Naive thymus-derived CD4-positive, alpha-beta T cell (primary cell): Measurements from ENCODE around the gene HDAC1. TPM values are rescaled to one million over a fixed set of nuclear protein-coding genes. Genes with fewer than 3 reads are reported as not detected.
A peak's percentile ranks its signal among the peaks of the same experiment; 100 is the strongest.

ENCODE experiments used
- ATAC-seq: fragments of 150-1000 bp; cut with Tn5 transposase; 2 replicates; pipeline ENCODE4 v1.10.0; 2021; ENCODE audit warnings: mild to moderate bottlenecking, moderate library complexity
- CTCF ChIA-PET: fragments of 350-600 bp; sonication (Branson Sonifier 250); formaldehyde crosslinking; loops from one replicate; lab custom pipeline; 2021; ENCODE audit warnings: antibody characterized with exemption; lab: Charles Lee
- POLR2A ChIA-PET: fragments of 350-600 bp; sonication (Branson Sonifier 250); formaldehyde crosslinking; loops from one replicate; lab custom pipeline; 2021; ENCODE audit warnings: antibody characterized with exemption, inconsistent platforms; lab: Charles Lee
- DNase-seq, 9 donors: peaks; one replicate each; pipeline versions ENCODE4 v3.0.0 to v3.0.0-alpha.2; 2020 to 2022; ENCODE audit warnings: mixed read lengths in 1 of 9
- H3K27ac ChIP-seq: one replicate; pipeline ENCODE4 v1.7.0; 2013; ENCODE audit warnings: mild to moderate bottlenecking, low read depth, low read length, moderate library complexity
- H3K27me3 ChIP-seq, 2 donors: one replicate each; pipeline ENCODE4 v1.7.0; 2013; ENCODE audit warnings: low read length in 2 of 2, mild to moderate bottlenecking in 2 of 2, moderate library complexity in 2 of 2; ENCODE audit not compliant: control insufficient read depth in 2 of 2, insufficient read depth in 2 of 2
- H3K36me3 ChIP-seq, 3 experiments: 1 replicate in 2 of 3; 2 replicates in 1 of 3; pipeline ENCODE4 v1.7.0; 2013; ENCODE audit warnings: low read length in 3 of 3, mild to moderate bottlenecking in 3 of 3, moderate library complexity in 1 of 3; ENCODE audit not compliant: insufficient read depth in 3 of 3, control insufficient read depth in 2 of 3
- H3K4me1 ChIP-seq, 2 donors: one replicate each; pipeline ENCODE4 v1.7.0; 2013; ENCODE audit warnings: low read length in 2 of 2, mild to moderate bottlenecking in 2 of 2, moderate library complexity in 1 of 2; ENCODE audit not compliant: control insufficient read depth in 2 of 2, insufficient read depth in 2 of 2
- H3K4me3 ChIP-seq: 2 replicates; pipeline ENCODE4 v1.7.0; 2013; ENCODE audit warnings: mild to moderate bottlenecking, low read length
- H3K9me3 ChIP-seq, 3 experiments: 1 replicate in 2 of 3; 2 replicates in 1 of 3; pipeline ENCODE4 v1.7.0; 2013; ENCODE audit warnings: low read length in 3 of 3; ENCODE audit not compliant: control insufficient read depth in 2 of 3
- H3K27ac Mint-ChIP-seq, 9 donors: one replicate each; pipeline ENCODE4 v1.8.0; 2020 to 2022; ENCODE audit warnings: mixed read lengths in 9 of 9, mild to moderate bottlenecking in 8 of 9, moderate library complexity in 5 of 9, inconsistent platforms in 2 of 9
- H3K27me3 Mint-ChIP-seq, 5 donors: one replicate each; pipeline ENCODE4 v1.8.0; 2021 to 2022; ENCODE audit warnings: mixed read lengths in 5 of 5, mild to moderate bottlenecking in 1 of 5
- H3K36me3 Mint-ChIP-seq, 5 donors: one replicate each; pipeline ENCODE4 v1.8.0; 2020 to 2022; ENCODE audit warnings: mixed read lengths in 5 of 5, mild to moderate bottlenecking in 3 of 5, inconsistent platforms in 1 of 5
- H3K4me1 Mint-ChIP-seq, 7 donors: one replicate each; pipeline ENCODE4 v1.8.0; 2020 to 2022; ENCODE audit warnings: mixed read lengths in 7 of 7, mild to moderate bottlenecking in 3 of 7, inconsistent platforms in 1 of 7
- H3K4me3 Mint-ChIP-seq, 10 donors: one replicate each; pipeline ENCODE4 v1.8.0; 2020 to 2022; ENCODE audit warnings: mild to moderate bottlenecking in 10 of 10, mixed read lengths in 10 of 10, moderate library complexity in 6 of 10, inconsistent platforms in 2 of 10
- H3K9me3 Mint-ChIP-seq, 11 donors: one replicate each; pipeline ENCODE4 v1.8.0; 2020 to 2022; ENCODE audit warnings: mixed read lengths in 11 of 11, mild to moderate bottlenecking in 4 of 11, inconsistent platforms in 1 of 11, moderate library complexity in 1 of 11
- intact Hi-C, 2 donors: fragments of 100-400 bp; cut with micrococcal nuclease; formaldehyde crosslinking; loops; one replicate each; pipeline ENCODE4 v1.15.1; 2023
- polyA plus RNA-seq, 2 donors: library from polyadenylated mRNA; unstranded; fragments of 300-500 nt; fragmentation: Illumina TruSeq; gene quantifications; one replicate each; pipeline ENCODE4 v1.2.3, GENCODE V29; 2021
- total RNA-seq, 6 experiments: library from RNA in 5 of 6; stranded (reverse) in 5 of 6; gene quantifications; 1 replicate in 5 of 6; 2 replicates in 1 of 6; pipeline ENCODE4 v1.2.3 and lab custom pipeline; 2021 to 2026

HDAC1 gene
- total and polyA plus RNA-seq, 7 experiments from 2014 or later = 81.8 to 209 (median 174) TPM

GRCh38 chr1:32333251-32333963, 41.5 kb downstream of the HDAC1 start:
- CTCF ChIA-PET = interaction anchor here (0.6 to 1.8 kb wide), 6 partner anchors 12 to 93 kb away, joined by 3 to 6 read pairs (median 4); no protein-coding TSS in a partner anchor
- intact Hi-C loops = no loop called here
- no peaks in the 10 kb centered on the region for H3K27me3 ChIP-seq
- POLR2A ChIA-PET = interaction anchor here (0.7 to 6.3 kb wide), 9 partner anchors 11 to 122 kb away, joined by 3 to 64 read pairs (median 4); partner anchors contain the start of gene LCK
- peaks cover 20 to 33% of the 10 kb centered on the region in 2 donors for H3K4me1 ChIP-seq
- no peaks in the 10 kb centered on the region for H3K27me3 Mint-ChIP-seq
- H3K4me3 ChIP-seq = no peak overlapping the region
- peaks cover 15 to 44% (median 23%) of the 10 kb centered on the region in 3 experiments for H3K36me3 ChIP-seq
- H3K9me3 Mint-ChIP-seq = no peaks in the 10 kb centered on the region
- peak overlapping the region; percentile 1 to 93 (median 80) for H3K4me3 Mint-ChIP-seq
- peak overlapping the region; percentile 70 for H3K27ac ChIP-seq
- H3K36me3 Mint-ChIP-seq = peaks cover 8 to 27% (median 13%) of the 10 kb centered on the region in 5 donors
- peak overlapping the region; percentile 5 to 95 (median 80) for H3K27ac Mint-ChIP-seq
- peaks cover 31 to 50% (median 41%) of the 10 kb centered on the region in 7 donors for H3K4me1 Mint-ChIP-seq
- no peak for ATAC-seq
- H3K9me3 ChIP-seq = no peaks in the 10 kb centered on the region
- no peak for DNase-seq

GRCh38 chr1:32334274-32334861, 42.5 kb downstream of the HDAC1 start:
- POLR2A ChIA-PET = interaction anchor here (0.7 to 6.3 kb wide), 7 partner anchors 12 to 94 kb away, joined by 3 to 64 read pairs (median 4); no protein-coding TSS in a partner anchor
- peaks cover 20 to 33% of the 10 kb centered on the region in 2 donors for H3K4me1 ChIP-seq
- Mint-ChIP-seq H3K4me3 (peak overlapping the region; percentile 82 to 93 (median 90)), H3K27me3 (no peaks in the 10 kb centered on the region), H3K4me1 (peaks cover 35 to 52% (median 45%) of the 10 kb centered on the region in 7 donors), H3K9me3 (no peaks in the 10 kb centered on the region), H3K36me3 (peaks cover 8 to 21% (median 10%) of the 10 kb centered on the region in 5 donors), H3K27ac (peak overlapping the region; percentile 66 to 95 (median 89))
- intact Hi-C loops = loop anchor here in 1 of 2 donors (2.0 kb wide), 1 partner anchor 86 kb away; no protein-coding TSS in a partner anchor
- no peak for DNase-seq
- ATAC-seq = no peak
- H3K36me3 ChIP-seq = peaks cover 6 to 34% (median 18%) of the 10 kb centered on the region in 3 experiments
- H3K4me3 ChIP-seq = peak overlapping the region; percentile 60
- H3K27me3 ChIP-seq = no peaks in the 10 kb centered on the region
- H3K9me3 ChIP-seq = no peaks in the 10 kb centered on the region
- peak overlapping the region; percentile 70 for H3K27ac ChIP-seq
- CTCF ChIA-PET = interaction anchor here (0.6 kb wide), 2 partner anchors 18 to 43 kb away, joined by 3 read pairs; partner anchors contain the start of gene HDAC1

GRCh38 chr1:32334864-32335534, 43.1 kb downstream of the HDAC1 start:
- H3K27me3 Mint-ChIP-seq = no peaks in the 10 kb centered on the region

GRCh38 chr1:32335535-32335789, 43.6 kb downstream of the HDAC1 start:
- H3K4me1 Mint-ChIP-seq = peaks cover 38 to 52% (median 45%) of the 10 kb centered on the region in 7 donors
- H3K27me3 ChIP-seq = no peaks in the 10 kb centered on the region
- ChIA-PET POLR2A (interaction anchor here (0.8 to 6.3 kb wide), 29 partner anchors 7 to 195 kb away, joined by 3 to 64 read pairs (median 13); partner anchors contain the start of genes BSDC1, CCDC28B, HDAC1 and IQCC), CTCF (interaction anchor here (0.7 to 3.0 kb wide), 8 partner anchors 10 to 126 kb away, joined by 3 to 14 read pairs (median 4); partner anchors contain the start of genes BSDC1 and DCDC2B)
- peaks cover 0 to 1% (median 0%) of the 10 kb centered on the region in 5 donors for H3K27me3 Mint-ChIP-seq
- peaks cover 6 to 17% (median 8%) of the 10 kb centered on the region in 5 donors for H3K36me3 Mint-ChIP-seq
- no peak for DNase-seq
- H3K9me3 Mint-ChIP-seq = no peaks in the 10 kb centered on the region
- H3K27ac Mint-ChIP-seq = no peak overlapping the region
- H3K36me3 ChIP-seq = peaks cover 6 to 24% (median 11%) of the 10 kb centered on the region in 3 experiments
- intact Hi-C loops = loop anchor here (1.0 to 5.0 kb wide), 12 partner anchors 13 to 688 kb away; partner anchors contain the start of genes BSDC1 (in 1 of the 2), HDAC1 (in 1 of the 2), TMEM39B (in 1 of the 2) and TXLNA (in 1 of the 2)
- H3K27ac ChIP-seq = peak overlapping the region; percentile 70
- no peaks in the 10 kb centered on the region for H3K9me3 ChIP-seq
- H3K4me3 ChIP-seq = peak overlapping the region; percentile 60
- peak; percentile 4 for ATAC-seq
- H3K4me1 ChIP-seq = peaks cover 20 to 33% of the 10 kb centered on the region in 2 donors
- H3K4me3 Mint-ChIP-seq = peak overlapping the region in 7 of 10 donors; percentile 82 to 93 (median 91)

More at GRCh38 chr1:32334864-32335534, 43.1 kb downstream of the HDAC1 start:
- no peaks in the 10 kb centered on the region for H3K27me3 ChIP-seq
- H3K27ac Mint-ChIP-seq = peak overlapping the region; percentile 74 to 95 (median 89)
- peak overlapping the region; percentile 82 to 93 (median 90) for H3K4me3 Mint-ChIP-seq
- H3K9me3 Mint-ChIP-seq = no peaks in the 10 kb centered on the region
- H3K4me1 Mint-ChIP-seq = peaks cover 38 to 52% (median 45%) of the 10 kb centered on the region in 7 donors
- H3K9me3 ChIP-seq = no peaks in the 10 kb centered on the region
- ChIA-PET CTCF (interaction anchor here (1.4 to 3.0 kb wide), 3 partner anchors 55 to 119 kb away, joined by 4 to 14 read pairs (median 13); no protein-coding TSS in a partner anchor), POLR2A (interaction anchor here (0.8 to 6.3 kb wide), 28 partner anchors 11 to 195 kb away, joined by 3 to 64 read pairs (median 10); partner anchors contain the start of genes BSDC1, CCDC28B, HDAC1 and IQCC)
- H3K36me3 Mint-ChIP-seq = peaks cover 6 to 17% (median 8%) of the 10 kb centered on the region in 5 donors
- DNase-seq (peak; percentile 63 to 77 (median 71)), ATAC-seq (peak; percentile 67)
- peaks cover 6 to 28% (median 12%) of the 10 kb centered on the region in 3 experiments for H3K36me3 ChIP-seq
- peak overlapping the region; percentile 60 for H3K4me3 ChIP-seq
- H3K4me1 ChIP-seq = peaks cover 20 to 33% of the 10 kb centered on the region in 2 donors
- peak overlapping the region; percentile 70 for H3K27ac ChIP-seq
- intact Hi-C loops = loop anchor here (1.0 to 5.0 kb wide), 12 partner anchors 13 to 688 kb away; partner anchors contain the start of genes BSDC1 (in 1 of the 2), HDAC1 (in 1 of the 2), TMEM39B (in 1 of the 2) and TXLNA (in 1 of the 2)

- DNase-seq (peak; percentile 81 to 90 (median 87)), ATAC-seq (peak; percentile 64)
- H3K4me1 Mint-ChIP-seq = peaks cover 38 to 52% (median 43%) of the 10 kb centered on the region in 7 donors
- peaks cover 1 to 15% (median 6%) of the 10 kb centered on the region in 5 donors for H3K36me3 Mint-ChIP-seq
- ChIA-PET POLR2A (interaction anchor here (0.6 to 6.3 kb wide), 44 partner anchors 8 to 228 kb away, joined by 3 to 64 read pairs (median 6); partner anchors contain the start of genes BSDC1, CCDC28B, HDAC1 and IQCC), CTCF (interaction anchor here (0.7 to 3.0 kb wide), 10 partner anchors 9 to 127 kb away, joined by 3 to 14 read pairs (median 4); partner anchors contain the start of genes BSDC1 and DCDC2B)
- intact Hi-C loops = loop anchor here (1.0 to 5.0 kb wide), 16 partner anchors 14 to 689 kb away; partner anchors contain the start of genes BSDC1 (in 2 of the 2), HDAC1 (in 2 of the 2), EIF3I (in 1 of the 2) and TMEM234 (in 1 of the 2)
- Histone ChIP-seq H3K4me3 (peak within 1 kb of the TSS; percentile 60), H3K27ac (peak within 1 kb of the TSS; percentile 70), H3K9me3 (no peaks in the 10 kb centered on the region), H3K36me3 (peaks cover 6 to 19% (median 6%) of the 10 kb centered on the region in 3 experiments), H3K4me1 (peaks cover 20 to 33% of the 10 kb centered on the region in 2 donors), H3K27me3 (no peaks in the 10 kb centered on the region)
- peaks cover 0 to 1% (median 0%) of the 10 kb centered on the region in 5 donors for H3K27me3 Mint-ChIP-seq
- no peaks in the 10 kb centered on the region for H3K9me3 Mint-ChIP-seq
- peak within 1 kb of the TSS; percentile 82 to 93 (median 90) for H3K4me3 Mint-ChIP-seq
- H3K27ac Mint-ChIP-seq = peak within 1 kb of the TSS; percentile 74 to 95 (median 89)
Observed at GRCh38 chr1:32335790-32336590, 44.1 kb downstream of the HDAC1 start, which contains the start of gene MARCKSL1. Gene MARCKSL1, minus strand, starts transcription at chr1:32336233. Its CDS starts 200 bp downstream, at chr1:32336033.
